HTERT RPE-1 (cell line): ENCODE measurements around the gene PRPF6.

Source experiments
- in situ Hi-C: fragments of 300-500 bp; cut with MboI; formaldehyde crosslinking; loops from 4 replicates; pipeline ENCODE4 v1.14.3; 2020; ENCODE audit warnings: low sequenced_read_pairs

Gene PRPF6

GRCh38 chr20:64045346-64046011 lies 64.5 kb downstream of the PRPF6 start:
- in situ Hi-C loops = no loop called here

- in situ Hi-C loops = no loop called here
Measured at GRCh38 chr20:64047046-64047389, 66.1 kb downstream of the PRPF6 start.

GRCh38 chr20:64047968-64048401 lies 67.1 kb downstream of the PRPF6 start:
- in situ Hi-C loops = no loop called here

GRCh38 chr20:64048402-64049044 lies 67.6 kb downstream of the PRPF6 start:
- in situ Hi-C loops = no loop called here

GRCh38 chr20:64049060-64049877 lies 68.3 kb downstream of the PRPF6 start, which contains the start of gene SOX18:
TSS of gene SOX18 (minus strand) at chr20:64049639. CDS start at chr20:64049516, 123 bp downstream.
- in situ Hi-C loops = no loop called here

- in situ Hi-C loops = no loop called here
Measured at GRCh38 chr20:64049878-64050260, 68.9 kb downstream of the PRPF6 start.

- in situ Hi-C loops = no loop called here
Measured at GRCh38 chr20:64050261-64051032, 69.5 kb downstream of the PRPF6 start.

GRCh38 chr20:64051033-64051452 lies 70.1 kb downstream of the PRPF6 start:
- in situ Hi-C loops = no loop called here

- in situ Hi-C loops = no loop called here
Measured at GRCh38 chr20:64051561-64052325, 70.8 kb downstream of the PRPF6 start.

GRCh38 chr20:64052326-64052722 lies 71.4 kb downstream of the PRPF6 start:
- in situ Hi-C loops = no loop called here

GRCh38 chr20:64052987-64053840 lies 72.3 kb downstream of the PRPF6 start:
- in situ Hi-C loops = no loop called here

GRCh38 chr20:64053841-64054661 lies 73.1 kb downstream of the PRPF6 start:
- in situ Hi-C loops = no loop called here

- in situ Hi-C loops = no loop called here
Measured at GRCh38 chr20:64055396-64055892, 74.5 kb downstream of the PRPF6 start.

- in situ Hi-C loops = no loop called here
Measured at GRCh38 chr20:64055893-64056638, 75.1 kb downstream of the PRPF6 start.

GRCh38 chr20:64056639-64056888 lies 75.6 kb downstream of the PRPF6 start:
- in situ Hi-C loops = no loop called here

GRCh38 chr20:64056889-64057627 lies 76.1 kb downstream of the PRPF6 start:
- in situ Hi-C loops = no loop called here
